Thymus (tissue), 11 donors: Measurements from ENCODE around the gene PLEKHA5. TPM values are rescaled to one million over a fixed set of nuclear protein-coding genes. Genes with fewer than 3 reads are reported as not detected.

Source experiments
- DNase-seq, 9 donors: peaks; one replicate each; pipeline ENCODE4 v3.0.0-alpha.2; 2013; ENCODE audit warnings: low spot score in 9 of 9, low read depth in 6 of 9, missing footprints in 1 of 9
- H3K27ac ChIP-seq, 2 donors: one replicate each; pipeline ENCODE4 v1.5.1; 2013; ENCODE audit warnings: control low read depth in 1 of 2, low read depth in 1 of 2, low read length in 1 of 2, mild to moderate bottlenecking in 1 of 2, moderate library complexity in 1 of 2
- H3K27me3 ChIP-seq, 2 donors: one replicate each; pipeline ENCODE4 v1.5.1; 2013; ENCODE audit warnings: low read length in 1 of 2; ENCODE audit not compliant: control insufficient read depth in 2 of 2, insufficient read depth in 1 of 2
- H3K36me3 ChIP-seq, 2 donors: one replicate each; pipeline ENCODE4 v1.5.1; 2013; ENCODE audit warnings: low read length in 1 of 2, mild to moderate bottlenecking in 1 of 2, moderate library complexity in 1 of 2; ENCODE audit not compliant: control insufficient read depth in 2 of 2, insufficient read depth in 2 of 2
- H3K4me1 ChIP-seq, 2 donors: one replicate each; pipeline ENCODE4 v1.5.1; 2013; ENCODE audit warnings: low read length in 2 of 2; ENCODE audit not compliant: control insufficient read depth in 2 of 2, insufficient read depth in 2 of 2
- H3K4me3 ChIP-seq, 2 donors: one replicate each; pipeline ENCODE4 v1.5.1; 2013; ENCODE audit warnings: low read length in 2 of 2, control low read depth in 1 of 2, mild to moderate bottlenecking in 1 of 2
- H3K9me3 ChIP-seq, 2 donors: one replicate each; pipeline ENCODE4 v1.5.1; 2013; ENCODE audit warnings: low read length in 1 of 2, mild to moderate bottlenecking in 1 of 2; ENCODE audit not compliant: control insufficient read depth in 2 of 2, insufficient read depth in 1 of 2
- WGBS: extraction: QIAGEN DNeasy Blood & Tissue Kit; methylation state at CpG from one replicate; pipeline ENCODE4 v1.1.7; 2013; 5-methylcytosine and 5-hydroxymethylcytosine counted together
- polyA plus RNA-seq: library from polyadenylated mRNA; stranded (reverse); fragments of 200-250 nt; gene quantifications from one replicate; pipeline ENCODE4 v1.2.3, GENCODE V29; 2013
- total RNA-seq: library from RNA; stranded (reverse); fragments of 120-200 nt; gene quantifications from one replicate; pipeline ENCODE4 v1.2.4, GENCODE V29; 2013
- donor health status: healthy.

Gene PLEKHA5
- total and polyA plus RNA-seq, 2 donors, result 12.2 to 18.0 TPM

- Histone ChIP-seq H3K9me3 (no peaks in the 10 kb centered on the region), H3K27me3 (no peaks in the 10 kb centered on the region), H3K4me1 (no peaks in the 10 kb centered on the region), H3K27ac (no peak overlapping the region), H3K4me3 (no peak overlapping the region), H3K36me3 (no peaks in the 10 kb centered on the region)
- no peak for DNase-seq
- 96% methylated on average over 5 of the region's 5 CpGs for WGBS
Measured at GRCh38 chr12:19155981-19156734, 26.6 kb downstream of the PLEKHA5 start.

GRCh38 chr12:19158923-19159322 lies 29.4 kb downstream of the PLEKHA5 start:
- Histone ChIP-seq H3K27me3 (no peaks in the 10 kb centered on the region), H3K4me3 (no peak overlapping the region), H3K36me3 (no peaks in the 10 kb centered on the region), H3K27ac (no peak overlapping the region), H3K9me3 (no peaks in the 10 kb centered on the region), H3K4me1 (no peaks in the 10 kb centered on the region)
- no peak for DNase-seq
- WGBS, result 94% methylated on average over 1 of the region's 1 CpG

- DNase-seq, result no peak
- H3K27ac ChIP-seq, result no peak overlapping the region
- no peaks in the 10 kb centered on the region for H3K9me3 ChIP-seq
- H3K4me3 ChIP-seq, result no peak overlapping the region
- no peaks in the 10 kb centered on the region for H3K4me1 ChIP-seq
- 98% methylated on average over 5 of the region's 5 CpGs for WGBS
- no peaks in the 10 kb centered on the region for H3K27me3 ChIP-seq
- H3K36me3 ChIP-seq, result no peaks in the 10 kb centered on the region
Measured at GRCh38 chr12:19161216-19161615, 31.7 kb downstream of the PLEKHA5 start.

- no peaks in the 10 kb centered on the region for H3K27me3 ChIP-seq
- WGBS, result 97% methylated on average over 2 of the region's 2 CpGs
- no peak overlapping the region for H3K27ac ChIP-seq
- H3K4me1 ChIP-seq, result no peaks in the 10 kb centered on the region
- no peak overlapping the region for H3K4me3 ChIP-seq
- no peak for DNase-seq
- no peaks in the 10 kb centered on the region for H3K9me3 ChIP-seq
- no peaks in the 10 kb centered on the region for H3K36me3 ChIP-seq
Measured at GRCh38 chr12:19165451-19165850, 35.9 kb downstream of the PLEKHA5 start.

- Histone ChIP-seq H3K27me3 (no peaks in the 10 kb centered on the region), H3K4me1 (no peaks in the 10 kb centered on the region), H3K27ac (no peak overlapping the region), H3K4me3 (no peak overlapping the region), H3K36me3 (no peaks in the 10 kb centered on the region), H3K9me3 (no peaks in the 10 kb centered on the region)
- DNase-seq, result no peak
- 98% methylated on average over 5 of the region's 5 CpGs for WGBS
Measured at GRCh38 chr12:19166387-19166786, 36.9 kb downstream of the PLEKHA5 start.

- H3K4me3 ChIP-seq, result no peak overlapping the region
- no peaks in the 10 kb centered on the region for H3K27me3 ChIP-seq
Measured at GRCh38 chr12:19166956-19167355, 37.4 kb downstream of the PLEKHA5 start.

GRCh38 chr12:19167708-19168107 lies 38.2 kb downstream of the PLEKHA5 start:
- 100% methylated on average over 1 of the region's 1 CpG for WGBS
- Histone ChIP-seq H3K27me3 (no peaks in the 10 kb centered on the region), H3K4me3 (no peak overlapping the region), H3K9me3 (no peaks in the 10 kb centered on the region), H3K4me1 (no peaks in the 10 kb centered on the region), H3K27ac (no peak overlapping the region), H3K36me3 (no peaks in the 10 kb centered on the region)
- DNase-seq, result no peak

More at GRCh38 chr12:19166956-19167355, 37.4 kb downstream of the PLEKHA5 start:
- H3K36me3 ChIP-seq, result no peaks in the 10 kb centered on the region
- DNase-seq, result no peak
- no peak overlapping the region for H3K27ac ChIP-seq
- no peaks in the 10 kb centered on the region for H3K4me1 ChIP-seq
- WGBS, result 47% methylated on average over 2 of the region's 2 CpGs
- H3K9me3 ChIP-seq, result no peaks in the 10 kb centered on the region

GRCh38 chr12:19168644-19169043 lies 39.1 kb downstream of the PLEKHA5 start:
- no peaks in the 10 kb centered on the region for H3K36me3 ChIP-seq
- H3K27me3 ChIP-seq, result no peaks in the 10 kb centered on the region
- H3K9me3 ChIP-seq, result no peaks in the 10 kb centered on the region
- no peak for DNase-seq
- H3K4me1 ChIP-seq, result no peaks in the 10 kb centered on the region
- H3K27ac ChIP-seq, result no peak overlapping the region
- H3K4me3 ChIP-seq, result no peak overlapping the region

GRCh38 chr12:19169222-19169621 lies 39.7 kb downstream of the PLEKHA5 start:
- Histone ChIP-seq H3K27ac (no peak overlapping the region), H3K9me3 (no peaks in the 10 kb centered on the region), H3K4me3 (no peak overlapping the region), H3K27me3 (no peaks in the 10 kb centered on the region), H3K4me1 (no peaks in the 10 kb centered on the region), H3K36me3 (no peaks in the 10 kb centered on the region)
- DNase-seq, result no peak
- WGBS, result 100% methylated on average over 1 of the region's 1 CpG
